ENCODE measurements around the gene ADNP2.

DNA sequence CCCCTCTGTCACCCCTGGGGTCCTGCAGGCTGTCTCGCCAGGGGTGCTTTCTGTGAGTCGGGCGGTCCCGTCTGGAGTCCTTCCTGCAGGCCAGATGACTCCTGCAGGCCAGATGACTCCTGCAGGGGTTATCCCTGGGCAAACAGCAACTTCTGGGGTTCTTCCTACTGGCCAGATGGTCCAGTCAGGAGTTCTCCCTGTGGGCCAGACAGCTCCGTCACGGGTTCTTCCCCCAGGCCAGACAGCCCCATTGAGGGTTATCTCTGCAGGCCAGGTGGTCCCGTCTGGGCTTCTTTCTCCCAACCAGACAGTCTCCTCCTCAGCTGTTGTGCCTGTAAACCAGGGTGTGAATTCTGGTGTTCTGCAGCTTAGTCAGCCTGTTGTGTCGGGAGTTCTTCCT is 27.6 kb downstream of the ADNP2 start:
- TF ChIP-seq CTCF (IDR thresholded peaks at IDR 0.05), result no peak
- no peak for TF ChIP-seq POLR2A (IDR thresholded peaks at IDR 0.05)
